CD4-positive, alpha-beta T cell treated with Interleukin-15 for 1 hour (primary cell): ENCODE results near the gene TBPL2.
"Not testable (repeated sequence)": the region's sequence is repeated elsewhere in the genome, so short reads cannot be mapped to it uniquely, and the experiment has no call there.

Source experiments
- DNase-seq: peaks from one replicate; pipeline ENCODE4 v3.0.0-alpha.2; 2020

Gene TBPL2

DNA sequence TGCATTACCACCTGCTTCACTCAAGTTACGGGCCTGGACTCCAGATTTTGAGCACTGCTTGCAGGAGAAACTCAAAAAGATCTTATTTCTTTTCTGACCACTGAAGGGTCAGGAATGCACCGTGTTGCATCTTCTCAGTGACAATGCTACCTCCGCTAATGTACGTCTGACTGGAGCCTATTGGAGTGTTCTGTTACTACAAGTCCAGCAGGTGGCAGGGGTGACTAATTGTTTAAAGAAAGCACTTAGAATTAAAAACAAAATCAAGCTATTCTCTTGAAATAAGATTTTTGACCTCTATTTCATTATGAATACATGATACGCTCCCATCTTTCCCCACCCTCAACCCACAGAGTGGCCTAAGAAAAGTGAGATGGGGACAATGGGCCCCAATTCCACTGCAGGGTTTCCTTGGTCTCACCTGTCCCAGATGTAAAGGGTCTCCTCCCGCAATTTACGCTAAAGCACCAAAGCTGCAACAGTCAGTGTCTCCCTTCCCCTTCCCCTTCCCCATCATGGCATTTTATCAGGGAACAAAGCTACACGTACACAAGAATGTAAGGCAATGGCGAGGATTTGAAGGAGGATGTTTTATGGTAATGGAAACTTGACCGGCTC lies 2.2 kb downstream of the TBPL2 start:
- DNase-seq: no peak

DNA sequence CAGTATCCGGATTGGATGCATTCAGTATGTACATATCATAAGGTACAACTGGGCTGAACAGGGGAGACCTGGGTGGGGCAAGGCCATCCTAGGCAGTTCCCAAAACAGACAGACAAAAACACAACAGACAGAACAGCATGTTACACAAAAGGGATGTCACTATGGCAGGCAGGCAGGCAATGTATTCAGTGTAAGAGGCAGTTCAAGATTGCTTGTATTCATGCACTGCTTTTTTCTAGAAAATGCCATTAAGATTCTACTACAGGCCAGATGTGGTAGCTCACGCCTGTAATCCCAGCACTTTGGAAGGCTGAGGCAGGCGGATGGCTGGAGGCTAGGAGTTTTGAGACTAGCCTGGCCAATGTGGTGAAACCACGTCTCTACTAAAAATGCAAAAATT lies 3.5 kb downstream of the TBPL2 start:
- no peak for DNase-seq

DNA sequence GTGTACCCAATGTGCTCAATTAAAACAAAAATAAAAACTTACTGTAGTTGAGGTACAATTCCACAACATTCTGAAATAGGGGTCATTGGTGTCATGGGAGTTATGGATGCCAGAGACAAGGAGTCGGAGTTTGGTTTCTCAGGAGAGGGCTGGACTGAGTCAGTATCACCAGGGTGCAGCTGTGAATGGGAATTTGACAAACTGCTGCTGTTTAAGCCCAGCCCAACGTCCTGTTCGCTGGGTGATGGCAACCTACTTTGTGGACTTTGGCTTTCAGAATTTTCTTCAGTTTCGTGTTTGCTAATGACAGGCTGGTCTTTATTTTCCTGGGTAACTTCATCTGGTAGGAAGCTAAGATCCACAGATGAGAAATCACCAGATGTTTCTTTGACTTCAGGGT lies 3.9 kb downstream of the TBPL2 start:
- DNase-seq: no peak

DNA sequence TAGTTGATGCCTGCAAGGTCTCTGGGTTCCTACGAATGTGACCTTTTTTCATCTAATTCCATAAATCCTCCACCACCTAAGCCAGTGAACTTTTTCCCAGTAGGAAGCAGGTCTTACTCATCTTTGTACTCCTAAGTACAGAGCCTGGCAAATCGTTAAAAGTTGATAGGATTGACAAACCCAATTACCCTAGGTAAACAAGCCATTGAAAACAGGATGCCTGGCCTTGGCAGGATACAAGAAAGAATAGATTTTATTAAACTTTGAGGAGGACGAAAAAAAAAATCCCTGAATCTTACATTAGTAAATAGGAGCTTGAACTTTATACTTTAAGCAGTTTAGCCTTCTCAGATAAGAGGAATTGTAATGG lies 5.6 kb downstream of the TBPL2 start:
- no peak for DNase-seq

DNA sequence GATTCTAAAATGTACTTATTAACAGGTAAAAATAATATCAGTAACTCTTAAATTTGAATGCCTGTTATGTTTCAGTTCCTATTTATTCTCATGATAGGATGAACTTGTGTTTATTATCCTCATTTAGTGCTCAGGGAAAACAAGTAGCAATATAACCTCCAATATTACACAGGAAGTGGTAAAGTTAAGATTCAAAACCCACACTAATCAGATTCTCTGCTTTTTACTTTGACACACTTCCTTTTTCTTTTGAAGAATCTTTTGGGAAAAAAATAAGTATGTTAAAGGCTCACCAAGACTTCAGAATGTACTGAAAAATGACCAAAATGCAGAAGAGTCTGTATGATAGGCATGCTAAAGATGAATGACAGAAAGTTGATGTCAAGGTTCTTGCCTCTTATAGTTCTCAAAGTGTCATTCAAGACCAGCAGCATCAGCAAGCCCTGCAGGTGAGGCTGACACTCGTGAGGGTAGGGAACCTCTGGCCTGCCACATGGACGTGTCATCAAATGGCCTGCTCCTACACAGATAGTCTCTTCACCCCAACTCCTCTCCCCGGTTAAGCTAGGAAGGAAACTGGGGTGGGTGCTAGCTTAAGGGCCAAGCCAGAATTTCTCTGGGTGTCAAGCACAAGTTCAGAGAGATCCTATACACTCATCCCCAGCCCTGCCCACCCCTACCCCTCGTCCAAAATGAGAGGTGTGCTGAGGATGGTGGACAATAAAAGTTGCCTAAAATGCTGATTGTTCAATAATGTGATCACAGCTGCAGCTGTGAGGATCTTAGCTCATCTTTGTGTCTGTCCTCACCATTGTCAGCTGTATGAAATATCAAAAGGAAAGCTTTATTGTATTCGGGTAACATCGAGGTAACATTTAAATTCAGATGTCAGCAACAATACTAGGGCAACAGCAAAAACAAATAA lies 6.3 kb downstream of the TBPL2 start:
- DNase-seq: no peak

DNA sequence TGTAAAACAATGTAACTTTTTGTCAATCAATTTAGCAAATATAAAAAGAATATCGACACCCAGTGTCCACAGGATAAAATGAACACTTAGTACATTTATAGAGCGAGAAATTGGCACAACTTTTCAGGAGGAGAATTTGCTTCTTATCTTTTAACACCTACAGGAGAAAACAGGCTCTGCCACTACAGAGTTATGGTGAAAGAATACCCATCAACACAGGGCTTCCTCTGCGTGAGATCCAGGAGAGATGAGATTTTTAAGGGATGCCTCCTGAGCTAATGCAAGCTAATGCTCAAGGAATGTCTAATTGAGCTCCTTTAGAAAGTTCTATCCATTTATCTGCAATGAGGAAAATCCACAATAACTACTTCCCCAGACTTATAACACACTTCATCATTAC lies 7.8 kb downstream of the TBPL2 start:
- DNase-seq: no peak

DNA sequence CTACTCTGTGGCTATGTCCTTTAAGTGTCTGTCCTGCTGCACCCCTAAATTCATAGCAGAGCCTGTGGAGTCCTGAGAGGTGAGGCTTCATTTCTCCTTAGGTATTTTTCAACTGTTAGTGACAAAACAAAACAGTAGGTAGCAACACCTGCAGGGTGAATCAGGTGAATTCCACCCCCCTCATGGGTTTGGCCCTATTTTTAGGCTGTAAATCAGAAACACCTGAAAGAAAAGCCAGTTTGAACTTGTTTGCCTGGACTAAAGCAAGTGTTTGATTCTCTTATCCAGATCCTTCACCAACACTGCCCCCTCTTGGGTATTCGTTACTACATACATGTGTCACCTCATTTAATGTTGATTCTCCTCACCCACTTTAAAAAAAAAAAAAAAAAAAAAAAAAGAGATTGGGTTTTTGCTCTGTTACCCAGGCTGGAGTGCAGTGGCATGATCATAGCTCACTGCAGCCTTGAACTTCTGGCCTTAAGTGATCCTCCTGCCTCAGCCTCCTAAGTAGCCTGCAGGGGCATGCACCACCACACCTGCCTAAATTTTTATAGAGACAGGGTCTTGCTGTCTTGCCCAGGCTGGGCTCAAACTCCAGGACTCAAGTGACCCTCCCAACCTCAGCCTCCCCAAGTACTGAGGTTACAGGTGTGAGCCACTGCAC lies 10.3 kb downstream of the TBPL2 start:
- peak; percentile 45 for DNase-seq

DNA sequence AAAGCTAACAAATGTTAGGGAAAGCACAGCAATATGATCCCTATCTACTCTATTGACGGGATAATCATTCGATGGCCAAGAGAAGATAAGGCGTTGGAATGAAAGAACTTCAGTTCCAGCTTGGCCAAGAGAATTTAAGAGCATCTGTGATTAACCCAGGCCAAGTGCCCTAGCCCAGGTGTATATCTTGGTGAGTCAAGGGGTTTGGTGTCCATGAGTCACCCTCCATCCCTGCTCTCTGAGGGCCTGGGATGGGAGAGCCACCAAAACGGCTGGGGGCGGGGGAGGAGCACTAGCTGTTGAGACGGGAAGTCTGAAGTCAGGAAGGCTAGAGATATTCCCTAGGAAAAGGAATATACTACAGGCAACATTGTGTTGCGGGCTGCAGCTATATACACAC lies 13.0 kb downstream of the TBPL2 start:
- no peak for DNase-seq

DNA sequence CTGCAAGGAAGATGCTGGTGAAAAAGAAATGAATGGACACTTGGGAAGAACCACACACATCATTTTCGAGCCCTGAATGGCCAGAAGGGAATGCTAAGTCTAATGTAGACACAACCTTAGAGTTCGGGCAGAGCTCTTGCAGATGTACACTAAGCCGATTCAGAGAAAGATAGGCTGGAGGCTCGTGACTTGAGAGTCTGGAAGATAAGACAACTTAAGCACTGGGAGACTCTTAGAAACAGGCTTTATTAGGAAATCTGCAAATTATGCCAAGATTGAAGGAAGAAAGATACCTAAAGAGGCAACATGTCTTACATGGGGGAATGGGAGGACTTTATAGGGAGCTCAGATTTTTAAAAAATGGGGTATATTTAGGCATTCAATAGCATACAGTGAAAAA lies 13.5 kb downstream of the TBPL2 start:
- no peak for DNase-seq

DNA sequence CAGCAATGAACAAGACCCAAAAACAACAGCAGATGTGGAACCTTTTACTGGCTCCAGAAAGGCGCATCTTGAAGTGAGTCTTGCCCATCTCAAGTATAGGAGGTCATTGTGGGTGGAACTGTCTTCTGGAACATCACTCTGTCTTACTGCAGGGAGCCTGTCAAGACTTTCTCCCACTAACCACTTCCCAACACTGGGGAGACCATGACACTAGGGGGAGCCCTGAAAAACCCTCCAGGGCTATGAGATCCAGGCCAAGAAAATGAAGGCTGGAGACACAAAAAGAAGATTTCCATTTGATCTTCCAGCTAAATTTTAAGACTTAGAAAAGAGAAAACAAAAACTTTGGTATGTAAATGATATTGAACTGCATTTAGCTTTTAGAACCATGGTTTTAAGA lies 15.3 kb downstream of the TBPL2 start:
- DNase-seq: no peak

DNA sequence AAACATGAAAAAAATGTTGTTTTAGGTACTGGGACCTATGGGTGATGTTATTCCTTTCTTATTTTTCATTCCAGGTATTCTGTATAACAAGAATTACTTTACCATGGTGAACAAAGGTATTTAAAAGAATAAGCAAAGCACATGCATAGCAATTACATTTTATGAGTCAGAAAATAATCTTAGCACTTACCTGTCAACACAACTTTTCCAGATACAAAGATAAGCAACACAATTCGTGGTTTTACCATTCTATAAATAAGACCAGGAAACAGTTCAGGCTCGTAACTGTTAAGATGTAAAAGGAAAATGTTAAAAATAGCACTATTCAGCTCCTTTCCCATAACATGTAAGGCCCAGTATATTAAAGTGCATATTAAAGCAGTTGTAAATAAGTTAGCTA lies 16.4 kb downstream of the TBPL2 start:
- DNase-seq: no peak

DNA sequence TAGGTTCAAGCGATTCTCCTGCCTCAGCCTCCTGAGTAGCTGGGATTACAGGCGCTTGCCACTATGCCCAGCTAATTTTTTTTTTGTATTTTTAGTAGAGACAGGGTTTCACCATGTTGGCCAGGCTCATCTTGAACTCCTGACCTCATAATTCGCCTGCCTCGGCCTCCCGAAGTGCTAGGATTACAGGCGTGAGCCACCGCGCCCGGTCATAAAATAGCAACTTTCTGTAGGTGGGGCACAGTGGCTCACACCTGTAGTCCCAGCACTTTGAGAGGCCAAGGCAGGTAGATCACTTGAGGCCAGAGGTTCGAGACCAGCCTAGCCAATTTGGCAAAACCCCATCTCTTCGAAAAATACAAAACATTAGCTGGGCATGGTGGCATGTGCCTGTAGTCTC lies 18.1 kb downstream of the TBPL2 start:
- DNase-seq: not testable (repeated sequence)

DNA sequence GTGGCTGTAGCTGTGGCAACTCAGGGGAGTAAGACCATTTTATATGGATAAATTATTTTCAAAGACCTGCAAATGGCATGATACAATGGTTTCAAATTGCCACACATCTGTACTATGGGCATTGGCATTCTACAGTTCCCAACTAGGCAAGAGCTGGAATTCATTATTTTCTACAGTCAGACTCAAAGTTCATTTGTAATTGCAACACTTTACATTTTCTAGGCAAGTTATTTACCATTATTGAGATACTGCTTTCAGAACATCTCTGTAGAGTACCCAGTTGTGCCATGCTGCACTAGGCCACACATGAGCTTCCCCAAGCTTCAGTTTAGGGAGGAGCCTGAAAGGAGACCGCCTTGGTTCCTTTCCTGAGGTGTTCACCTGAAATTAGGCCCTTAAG lies 20.8 kb downstream of the TBPL2 start:
- no peak for DNase-seq

DNA sequence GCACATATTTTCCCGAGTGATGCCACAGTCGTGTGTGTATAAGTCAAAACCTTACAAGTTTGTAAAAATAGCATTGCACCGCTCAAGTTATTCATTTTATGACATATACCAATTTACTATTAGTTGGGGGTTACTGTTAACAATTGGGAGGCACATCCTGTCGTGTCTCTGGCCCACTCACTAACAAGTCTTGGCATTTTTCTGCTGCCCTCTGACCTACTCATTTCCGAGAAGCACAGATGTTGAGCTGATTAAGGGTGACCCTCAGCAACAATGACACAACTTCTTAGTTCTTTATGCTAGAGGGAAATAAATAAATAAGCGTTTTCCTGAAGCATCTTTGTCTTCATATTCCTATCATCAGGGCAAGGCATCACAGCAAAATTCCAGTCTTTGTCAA lies 22.0 kb downstream of the TBPL2 start:
- DNase-seq: no peak

DNA sequence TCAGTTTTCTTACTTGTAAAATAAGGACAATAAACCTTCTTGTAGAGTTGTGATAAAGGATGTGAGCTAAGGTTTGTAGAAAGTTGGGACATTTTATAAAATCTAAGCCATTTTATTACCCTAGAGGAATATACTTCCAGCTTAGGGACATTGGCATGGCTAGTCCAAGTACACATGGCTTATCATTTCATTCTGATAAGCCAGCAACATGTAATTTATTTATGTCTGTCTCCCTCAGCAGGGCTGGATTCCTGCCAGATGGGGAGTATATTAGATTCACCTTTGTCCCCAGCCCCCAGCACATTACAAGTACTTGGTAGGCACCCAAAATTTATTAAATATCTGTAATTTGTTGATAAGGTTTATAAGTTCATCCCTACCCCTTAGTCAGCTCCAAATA lies 22.5 kb downstream of the TBPL2 start:
- no peak for DNase-seq

DNA sequence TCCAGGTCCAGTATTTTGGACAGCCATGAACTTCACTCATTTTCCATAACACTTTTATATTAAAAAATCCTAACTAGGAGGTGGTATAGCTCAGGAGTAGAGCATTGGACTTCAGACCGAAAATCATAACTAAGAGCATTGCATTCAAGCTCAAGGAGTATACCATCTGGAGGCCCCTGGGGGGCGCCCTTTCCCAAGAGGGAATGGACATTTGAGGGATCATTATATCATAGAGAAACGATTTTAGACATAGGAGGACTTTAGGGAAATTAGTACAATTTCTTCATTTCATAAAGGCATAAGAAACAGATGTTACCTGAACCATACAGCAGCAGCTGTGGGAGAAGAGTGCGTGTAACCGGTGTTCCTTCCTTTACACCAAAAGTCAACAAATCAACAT lies 23.6 kb downstream of the TBPL2 start:
- no peak for DNase-seq

DNA sequence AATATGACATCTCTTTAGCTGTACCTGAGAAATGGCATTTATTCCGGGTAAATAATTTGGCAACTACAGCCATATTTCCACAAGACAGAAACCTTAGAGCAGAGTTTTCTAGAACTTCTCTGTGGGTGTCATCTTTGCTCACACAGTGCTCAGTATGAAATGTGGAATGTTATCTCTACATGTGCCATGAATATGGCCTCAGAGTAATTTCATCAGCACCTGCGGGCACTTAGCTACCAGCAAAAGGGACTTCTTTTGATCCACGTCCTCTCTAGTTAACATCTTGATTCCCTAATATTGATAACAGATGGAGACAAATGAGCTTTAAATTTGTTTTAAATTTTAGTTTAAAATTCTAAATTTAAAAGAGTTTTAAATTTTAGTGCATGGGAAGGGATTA lies 25.9 kb downstream of the TBPL2 start:
- no peak for DNase-seq

DNA sequence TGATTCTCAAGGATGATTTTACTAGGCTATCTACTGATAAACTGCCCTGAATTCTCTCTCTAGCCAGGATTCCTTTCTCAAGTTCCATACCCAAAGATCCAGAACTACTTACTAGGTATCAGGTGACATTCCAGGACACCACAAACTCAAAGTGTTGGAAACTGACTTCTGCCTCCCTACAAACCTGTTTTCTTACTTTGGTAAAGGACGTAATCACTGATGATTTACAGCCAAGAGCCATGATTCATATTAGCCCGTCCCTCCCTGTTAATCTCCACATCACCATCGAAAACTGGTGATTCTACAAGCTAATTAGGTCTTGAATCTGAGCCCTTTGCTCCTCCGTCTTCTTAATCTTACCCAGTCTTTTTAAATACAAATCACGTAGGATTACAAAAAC lies 27.7 kb downstream of the TBPL2 start:
- no peak for DNase-seq

DNA sequence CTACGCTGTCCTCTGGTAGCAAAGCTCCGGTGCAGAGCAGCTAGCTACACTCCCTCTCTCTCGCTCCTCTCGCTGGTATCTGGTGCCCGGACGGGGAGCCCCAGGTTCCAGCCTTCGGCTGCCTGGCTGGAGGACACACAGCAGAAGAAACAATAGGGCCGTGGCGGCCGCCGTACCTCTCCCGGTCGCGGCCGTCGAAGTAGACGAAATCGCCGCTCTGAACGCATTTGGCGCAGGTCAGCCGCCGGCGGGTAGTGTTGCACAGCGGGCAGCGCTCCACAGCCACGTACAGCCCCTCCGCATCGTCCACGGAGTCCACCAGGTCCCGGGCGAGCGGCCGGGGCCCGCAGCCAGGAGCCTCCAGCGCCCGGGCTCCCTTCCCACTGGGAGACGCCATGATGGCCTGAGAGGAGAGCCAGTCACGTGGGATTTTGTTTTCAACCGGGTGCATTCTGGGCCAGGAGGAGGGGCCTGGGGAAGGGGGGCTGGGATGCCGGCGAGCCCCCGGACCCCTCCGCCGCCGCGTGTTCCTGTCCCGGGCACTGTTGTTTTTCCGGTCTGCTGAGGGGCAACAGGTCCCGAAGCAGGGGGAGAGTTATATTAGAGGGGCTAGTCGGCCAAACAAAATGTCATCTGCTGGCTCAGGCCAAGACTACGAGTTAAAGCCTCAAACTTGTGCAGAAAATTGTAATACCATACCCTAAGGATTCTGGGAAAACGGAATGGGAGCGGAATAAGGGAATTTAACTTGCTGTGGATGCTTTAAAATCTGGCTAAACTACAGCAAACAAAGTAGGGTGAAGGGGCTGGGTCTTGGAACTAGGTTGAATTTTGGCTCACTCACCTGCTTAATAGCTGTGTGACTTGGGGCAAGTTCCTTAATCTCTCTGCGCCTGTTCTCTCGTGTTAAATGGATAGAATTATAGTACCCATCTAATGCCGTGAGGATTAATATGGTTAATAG lies 28.7 kb downstream of the TBPL2 start, which contains the start of gene ATG14:
Gene ATG14, minus strand, starts transcription at position 405 of the 964 bp plus-strand sequence. Its CDS starts 8 bp downstream, at position 397.
- peak; percentile 74 for DNase-seq

DNA sequence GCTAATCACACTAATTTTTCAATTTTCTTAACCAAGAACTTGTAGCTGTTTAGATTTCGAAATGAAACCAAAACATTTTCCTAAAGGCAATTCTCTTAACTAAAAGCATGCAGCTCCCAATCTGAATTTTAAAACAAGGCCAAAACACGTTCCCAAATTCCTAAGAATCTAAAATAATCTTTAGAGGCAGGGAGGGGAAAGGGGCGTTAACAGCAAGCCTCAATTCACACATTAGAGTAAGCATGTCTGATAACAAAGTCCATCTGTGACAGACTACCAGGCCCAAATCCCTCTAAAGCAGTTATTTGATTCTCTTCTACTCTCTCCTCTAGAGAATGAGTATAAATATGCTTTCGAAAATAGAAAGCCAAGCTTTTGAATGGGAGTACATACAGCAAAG lies 29.5 kb downstream of the TBPL2 start:
- DNase-seq: no peak

DNA sequence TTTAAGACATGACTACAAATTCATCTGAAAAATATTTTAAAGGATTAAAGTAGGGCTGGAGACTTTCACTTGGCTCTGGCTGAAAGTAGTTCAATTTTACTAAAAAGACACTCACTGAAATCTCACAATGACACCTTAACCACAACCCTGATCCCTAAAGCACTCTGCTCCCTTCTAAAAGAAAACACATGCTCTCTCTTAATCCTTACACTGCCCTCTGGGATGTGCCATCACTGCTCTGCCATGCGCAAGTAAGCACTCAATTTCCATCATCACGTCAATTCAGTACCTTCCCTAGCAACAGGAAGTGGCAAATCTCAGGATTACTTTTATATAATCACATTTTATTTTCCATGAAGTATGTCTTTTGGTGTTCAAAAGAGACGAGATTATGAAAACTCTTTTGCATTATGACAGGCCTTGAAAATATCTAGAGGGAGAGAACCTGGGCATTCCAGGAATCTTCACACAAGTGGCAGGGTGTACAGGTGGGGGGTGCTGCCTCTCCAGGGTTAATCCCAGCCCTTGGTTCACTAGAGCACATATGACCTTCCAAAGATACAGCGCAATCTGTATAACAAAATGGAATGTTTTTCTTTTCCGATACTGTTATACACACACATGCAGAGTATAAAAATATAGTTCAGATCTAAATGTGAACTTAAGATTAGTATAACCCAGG lies 36.1 kb downstream of the TBPL2 start:
- no peak for DNase-seq

DNA sequence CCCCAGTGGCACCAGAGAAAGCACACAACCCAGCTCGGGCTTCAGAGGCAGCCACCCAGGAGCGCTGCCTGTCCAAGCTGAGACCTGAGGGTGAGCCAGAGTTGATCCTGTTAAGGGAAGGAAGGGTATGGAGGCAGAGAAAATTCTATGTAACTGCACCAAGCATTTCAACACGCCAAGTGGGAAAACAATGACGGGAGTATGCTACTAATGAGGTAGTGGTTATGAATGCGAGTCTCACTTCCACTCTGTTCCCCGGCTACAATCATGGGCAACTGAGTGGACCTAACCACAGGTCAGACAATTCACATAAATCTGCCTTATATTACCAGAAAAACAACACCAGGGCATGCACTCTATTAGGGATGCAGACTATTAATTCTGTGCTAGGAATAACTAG lies 38.7 kb downstream of the TBPL2 start:
- DNase-seq: no peak
